H1 (cell line): ENCODE measurements around the gene BARHL1. TPM values are rescaled to one million over a fixed set of nuclear protein-coding genes. Genes with fewer than 3 reads are reported as not detected.

Source experiments
- CTCF ChIA-PET: fragments of 300-600 bp; sonication (Branson Sonifier 250); formaldehyde crosslinking; loops from one replicate; lab custom pipeline; 2021; ENCODE audit not compliant: partially characterized antibody; lab: Charles Lee
- POLR2A ChIA-PET: fragments of 300-600 bp; sonication (Branson Sonifier 250); formaldehyde crosslinking; loops from one replicate; lab custom pipeline; 2021; ENCODE audit warnings: inconsistent platforms; ENCODE audit not compliant: partially characterized antibody; lab: Charles Lee
- DNase-seq, 2 experiments: peaks; one replicate each; pipeline versions ENCODE4 v3.0.0 to v3.0.0-alpha.2; 2010 to 2022; ENCODE audit warnings: low spot score in 2 of 2, low read depth in 1 of 2, mixed read lengths in 1 of 2
- FAIRE-seq: peaks from 2 replicates; lab custom pipeline; 2011; peaks lifted over from hg19 to GRCh38; lab: Jason Lieb, UNC
- H2AFZ ChIP-seq: 2 replicates; pipeline ENCODE4 v1.8.1; 2012; ENCODE audit warnings: low read length, inconsistent platforms
- H2AK5ac ChIP-seq: 2 replicates; pipeline ENCODE4 v1.6.1; 2013; ENCODE audit warnings: low read depth, low read length
- H2BK120ac ChIP-seq: replicated peaks from 2 replicates; pipeline ENCODE3; 2013; ENCODE audit warnings: low read depth, low read length, inconsistent platforms
- H2BK12ac ChIP-seq: 2 replicates; pipeline ENCODE4 v1.6.1; 2013; ENCODE audit warnings: low read depth, low read length
- H2BK15ac ChIP-seq: 2 replicates; pipeline ENCODE4 v1.6.1; 2013; ENCODE audit warnings: low read length
- H2BK20ac ChIP-seq: 2 replicates; pipeline ENCODE4 v1.6.1; 2013; ENCODE audit warnings: low read length
- H2BK5ac ChIP-seq: 2 replicates; pipeline ENCODE4 v1.6.1; 2013; ENCODE audit warnings: low read depth, low read length
- H3K14ac ChIP-seq: 2 replicates; pipeline ENCODE4 v1.6.1; 2013; ENCODE audit warnings: inconsistent platforms; ENCODE audit not compliant: insufficient read length
- H3K18ac ChIP-seq: 2 replicates; pipeline ENCODE4 v1.6.1; 2013; ENCODE audit warnings: low read length; ENCODE audit errors: extremely low read depth
- H3K23ac ChIP-seq: 2 replicates; pipeline ENCODE4 v1.6.1; 2013; ENCODE audit warnings: inconsistent platforms; ENCODE audit not compliant: insufficient read length
- H3K23me2 ChIP-seq: 2 replicates; pipeline ENCODE4 v1.6.1; 2013; ENCODE audit warnings: low read depth, low read length
- H3K27ac ChIP-seq: 2 replicates; pipeline ENCODE4 v1.6.1; 2011; ENCODE audit warnings: low read depth, low read length, inconsistent platforms
- H3K27me3 ChIP-seq, 4 experiments: replicated peaks in 1 of 4; 1 replicate in 1 of 4; 2 replicates in 3 of 4; pipeline versions ENCODE4 v1.6.1 to v1.8.1; 2011 to 2013; ENCODE audit warnings: low read length in 3 of 4, mild to moderate bottlenecking in 3 of 4, inconsistent platforms in 2 of 4, mixed read lengths in 2 of 4, moderate library complexity in 1 of 4; ENCODE audit not compliant: control insufficient read depth in 3 of 4, insufficient read depth in 3 of 4; ENCODE audit errors: extremely low read depth in 1 of 4
- H3K36me3 ChIP-seq, 4 experiments: 2 replicates each; pipeline versions ENCODE4 v1.6.1 to v1.8.1; 2011 to 2013; ENCODE audit warnings: mild to moderate bottlenecking in 4 of 4, low read length in 3 of 4, moderate library complexity in 2 of 4, control low read depth in 1 of 4, inconsistent platforms in 1 of 4; ENCODE audit not compliant: insufficient read depth in 4 of 4, control insufficient read depth in 2 of 4
- H3K4ac ChIP-seq: replicated peaks from 2 replicates; pipeline ENCODE3; 2013; ENCODE audit warnings: low read length, low read depth, mixed read lengths, inconsistent platforms; ENCODE audit not compliant: insufficient read length
- H3K4me1 ChIP-seq, 4 experiments: replicated peaks in 1 of 4; 1 replicate in 1 of 4; 2 replicates in 3 of 4; pipeline versions ENCODE4 v1.6.1 to v1.8.1; 2011 to 2013; ENCODE audit warnings: low read length in 3 of 4, inconsistent platforms in 2 of 4, mixed read lengths in 1 of 4; ENCODE audit not compliant: insufficient read depth in 4 of 4, control insufficient read depth in 3 of 4
- H3K4me2 ChIP-seq, 2 experiments: 2 replicates each; pipeline versions ENCODE4 v1.6.1 to v1.8.1; 2011 to 2013; ENCODE audit warnings: low read depth in 2 of 2, low read length in 2 of 2, control low read depth in 1 of 2, inconsistent platforms in 1 of 2, mild to moderate bottlenecking in 1 of 2; ENCODE audit not compliant: insufficient read depth in 1 of 2
- H3K4me3 ChIP-seq, 4 experiments: fragments of 200-600, 300-600 bp in 1 of 4; sonication (generic), shearing (Covaris generic), sonication (Bioruptor Twin) in 1 of 4; 2 replicates each; pipeline versions ENCODE4 v1.5.1 to v1.8.1; 2011 to 2016; ENCODE audit warnings: low read length in 4 of 4, low read depth in 3 of 4, control low read depth in 2 of 4, inconsistent platforms in 2 of 4, mild to moderate bottlenecking in 2 of 4, mixed read lengths in 1 of 4, moderate library complexity in 1 of 4; ENCODE audit not compliant: insufficient read depth in 2 of 4; ENCODE audit errors: extremely low read depth in 1 of 4
- H3K56ac ChIP-seq: replicated peaks from 2 replicates; pipeline ENCODE3; 2013; ENCODE audit warnings: low read depth, mild to moderate bottlenecking, mixed read lengths, low read length, inconsistent platforms; ENCODE audit not compliant: insufficient read length
- H3K79me1 ChIP-seq: 2 replicates; pipeline ENCODE4 v1.6.1; 2013; ENCODE audit warnings: low read depth, low read length, control low read depth
- H3K79me2 ChIP-seq, 2 experiments: 2 replicates each; pipeline versions ENCODE4 v1.6.1 to v1.8.1; 2012 to 2013; ENCODE audit warnings: low read length in 2 of 2, mild to moderate bottlenecking in 2 of 2, inconsistent platforms in 1 of 2; ENCODE audit not compliant: insufficient read depth in 2 of 2, control insufficient read depth in 1 of 2
- H3K9ac ChIP-seq, 4 experiments: replicated peaks in 1 of 4; 1 replicate in 1 of 4; 2 replicates in 3 of 4; pipeline versions ENCODE4 v1.6.1 to v1.8.1; 2011 to 2013; ENCODE audit warnings: low read depth in 3 of 4, low read length in 3 of 4, control low read depth in 2 of 4, mild to moderate bottlenecking in 2 of 4, moderate library complexity in 2 of 4, inconsistent platforms in 1 of 4; ENCODE audit errors: extremely low read depth in 1 of 4
- H3K9me3 ChIP-seq, 2 experiments: 2 replicates each; pipeline versions ENCODE4 v1.6.1 to v1.8.1; 2012 to 2013; ENCODE audit warnings: mild to moderate bottlenecking in 2 of 2, moderate library complexity in 2 of 2, control low read depth in 1 of 2, inconsistent platforms in 1 of 2, low read depth in 1 of 2, low read length in 1 of 2, mixed read lengths in 1 of 2; ENCODE audit not compliant: insufficient read depth in 2 of 2
- H4K20me1 ChIP-seq, 2 experiments: replicated peaks in 1 of 2; 2 replicates each; pipeline versions ENCODE3 to v1.8.1; 2011 to 2013; ENCODE audit warnings: inconsistent platforms in 2 of 2, low read length in 2 of 2, mild to moderate bottlenecking in 1 of 2; ENCODE audit not compliant: insufficient read depth in 2 of 2, control insufficient read depth in 1 of 2
- H4K5ac ChIP-seq: 2 replicates; pipeline ENCODE4 v1.6.1; 2013; ENCODE audit warnings: low read length, low read depth, mixed read lengths, inconsistent platforms; ENCODE audit not compliant: insufficient read length
- H4K8ac ChIP-seq: 2 replicates; pipeline ENCODE4 v1.8.0; 2013; ENCODE audit warnings: mild to moderate bottlenecking, moderate library complexity, low read length, inconsistent platforms; ENCODE audit not compliant: insufficient read depth; ENCODE audit errors: extremely low read depth
- H4K91ac ChIP-seq: replicated peaks from 2 replicates; pipeline ENCODE3; 2013; ENCODE audit warnings: low read length, mixed read lengths, inconsistent platforms; ENCODE audit not compliant: insufficient read length
- RXRA ChIP-seq: IDR thresholded peaks from 2 replicates; pipeline ENCODE4 v1.6.1; 2011; ENCODE audit warnings: low read depth, mild to moderate bottlenecking, low read length, moderate library complexity; ENCODE audit not compliant: insufficient read depth
- WGBS, 2 experiments: shearing (Covaris generic) in 1 of 2; methylation state at CpG; one replicate each; pipeline versions ENCODE4 v1.1.6 to v1.1.7; 2013 to 2015; ENCODE audit warnings: low lambda C conversion rate in 2 of 2, mixed read lengths in 2 of 2, inconsistent platforms in 1 of 2, low coverage in 1 of 2, missing lambda C conversion rate in 1 of 2; ENCODE audit not compliant: insufficient replicate concordance in 2 of 2, insufficient coverage in 1 of 2, insufficient read length in 1 of 2; ENCODE audit errors: extremely low coverage in 1 of 2, missing lambda C conversion rate in 1 of 2; 5-methylcytosine and 5-hydroxymethylcytosine counted together
- polyA plus RNA-seq, 7 experiments: library from polyadenylated mRNA; depleted of rRNA in 3 of 7; stranded (reverse) in 5 of 7; unstranded in 2 of 7; fragments of >200 nt in 5 of 7; fragments of 200-250 nt in 2 of 7; gene quantifications; 1 replicate in 5 of 7; 2 replicates in 1 of 7; 4 replicates in 1 of 7; pipeline versions ENCODE4 v1.2.1 to v1.2.3, GENCODE V29; 2011 to 2013; ENCODE audit warnings: missing spikeins in 2 of 7, mixed read lengths in 2 of 7
- total RNA-seq: library from RNA; stranded (reverse); fragmentation: NEBNext Ultra II Directional; extraction: Animal tissue kit (Norgen Biotek cat#: 25700); gene quantifications from 2 replicates; pipeline ENCODE4 v1.2.1, GENCODE V29; 2021

Gene BARHL1
- total and polyA plus RNA-seq, 2 of the 8 experiments (the other 6 are each of a cell fraction or from before 2014, with no cell fraction given): not detected

DNA sequence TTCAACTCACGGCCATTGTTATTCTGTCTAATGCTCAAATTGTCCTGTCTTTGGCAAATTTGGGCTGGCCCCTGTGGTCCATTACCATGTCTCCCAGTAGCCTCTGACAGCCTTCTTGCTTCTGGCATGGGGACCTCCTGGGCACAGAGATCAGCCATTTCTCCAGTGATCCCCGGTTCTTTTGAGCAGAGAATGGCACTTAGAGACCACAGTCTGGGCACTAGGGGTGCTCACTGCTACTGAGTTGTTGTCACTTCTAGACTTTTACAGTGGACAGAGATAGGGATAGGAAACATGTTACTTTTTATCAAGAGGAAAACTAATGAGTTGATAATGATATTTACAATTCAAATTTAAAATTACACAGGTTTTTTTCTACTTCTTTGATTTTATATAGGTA is 47.6 kb upstream of the BARHL1 start:
- no peak overlapping the region for H3K4me2 ChIP-seq
- no peak overlapping the region for H2BK12ac ChIP-seq
- POLR2A ChIA-PET: no interaction called here
- DNase-seq: no peak
- no peaks in the 10 kb centered on the region for H3K79me2 ChIP-seq
- H3K27ac ChIP-seq: no peak overlapping the region
- no peak for TF ChIP-seq RXRA
- TF ChIP-seq, all 59 proteins: peak for 0
- Histone ChIP-seq H3K4me1 (no peaks in the 10 kb centered on the region), H3K27me3 (no peaks in the 10 kb centered on the region), H3K23me2 (no peaks in the 10 kb centered on the region), H2AK5ac (no peak overlapping the region), H3K4me3 (no peak overlapping the region), H4K20me1 (no peaks in the 10 kb centered on the region), H2BK20ac (no peak overlapping the region), H3K56ac (no peak overlapping the region), H4K91ac (no peak overlapping the region), H4K8ac (no peak overlapping the region), H3K36me3 (no peaks in the 10 kb centered on the region), H3K9me3 (peaks cover 9 to 10% of the 10 kb centered on the region in 2 experiments), H2BK5ac (no peak overlapping the region), H4K5ac (no peak overlapping the region), H2BK120ac (no peak overlapping the region), H3K9ac (no peak overlapping the region), H3K18ac (no peak overlapping the region), H2AFZ (no peak overlapping the region), H2BK15ac (no peak overlapping the region), H3K14ac (no peak overlapping the region), H3K23ac (no peak overlapping the region), H3K4ac (no peak overlapping the region), H3K79me1 (no peaks in the 10 kb centered on the region)
- no peak for FAIRE-seq
- CTCF ChIA-PET: no interaction called here
- 79% methylated on average over 2 of the region's 2 CpGs; no CpG with 5 or more reads in 1 of the 2 experiments for WGBS, 2 experiments
